ENCODE data around the gene STAM.

Gene STAM

GRCh38 chr10:17668435-17669184, 24.7 kb downstream of the STAM start:
- no peak for DNase-seq
- in situ Hi-C loops (cut with HindIII; ENCODE audit: low pct_ligation_motif_present, low pct_unique_long_range_greater_than_20kb, low sequenced_read_pairs), result no loop called here

- no peak for DNase-seq
- in situ Hi-C loops (cut with HindIII; ENCODE audit: low pct_ligation_motif_present, low pct_unique_long_range_greater_than_20kb, low sequenced_read_pairs), result no loop called here
Measured at GRCh38 chr10:17669185-17669872, 25.4 kb downstream of the STAM start.

- no peak for DNase-seq
- in situ Hi-C loops (cut with HindIII; ENCODE audit: low pct_ligation_motif_present, low pct_unique_long_range_greater_than_20kb, low sequenced_read_pairs), result no loop called here
Measured at GRCh38 chr10:17671307-17671706, 27.4 kb downstream of the STAM start.

GRCh38 chr10:17673471-17674061, 29.6 kb downstream of the STAM start:
- DNase-seq, result peak; percentile 86
- in situ Hi-C loops (cut with HindIII; ENCODE audit: low pct_ligation_motif_present, low pct_unique_long_range_greater_than_20kb, low sequenced_read_pairs), result no loop called here

GRCh38 chr10:17674566-17674965, 30.6 kb downstream of the STAM start:
- in situ Hi-C loops (cut with HindIII; ENCODE audit: low pct_ligation_motif_present, low pct_unique_long_range_greater_than_20kb, low sequenced_read_pairs), result no loop called here
- no peak for DNase-seq

GRCh38 chr10:17675638-17676037, 31.7 kb downstream of the STAM start:
- in situ Hi-C loops (cut with HindIII; ENCODE audit: low pct_ligation_motif_present, low pct_unique_long_range_greater_than_20kb, low sequenced_read_pairs), result no loop called here
- no peak for DNase-seq

GRCh38 chr10:17676919-17677318, 33.0 kb downstream of the STAM start:
- DNase-seq, result no peak
- in situ Hi-C loops (cut with HindIII; ENCODE audit: low pct_ligation_motif_present, low pct_unique_long_range_greater_than_20kb, low sequenced_read_pairs), result no loop called here

DNA sequence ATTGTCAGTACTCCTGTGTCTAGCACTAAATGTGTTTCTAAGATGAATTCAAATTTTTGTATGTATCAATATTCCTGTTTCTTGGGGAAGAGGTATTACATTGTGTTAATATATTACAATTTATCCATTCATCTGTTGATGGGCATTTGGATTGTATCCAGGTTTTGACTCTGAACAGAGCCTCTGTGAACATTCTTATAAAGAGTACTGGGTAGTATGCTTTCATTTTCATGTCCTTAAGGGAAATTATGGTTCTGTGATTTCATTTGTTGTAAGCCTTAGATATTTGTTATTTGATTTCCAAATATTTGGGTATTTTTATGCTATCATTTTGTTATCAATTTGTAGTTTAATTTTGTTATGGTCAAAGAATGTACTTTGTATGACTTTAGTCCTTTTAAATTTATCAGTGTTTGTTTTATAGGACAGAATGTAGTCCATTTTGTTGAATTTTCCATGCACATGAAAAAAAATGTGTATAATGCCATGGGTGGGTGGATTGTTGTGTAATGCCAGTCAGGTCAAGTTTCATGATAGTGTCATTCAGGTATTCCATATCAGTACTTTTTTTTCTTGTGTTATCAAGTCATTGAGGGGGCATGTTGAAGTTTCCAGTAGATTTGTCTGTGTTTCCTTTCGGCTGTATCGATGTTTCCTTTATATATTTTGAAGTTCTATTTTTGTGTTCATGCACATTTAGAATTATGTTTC, 38.4 kb downstream of the STAM start:
- in situ Hi-C loops (cut with HindIII; ENCODE audit: low pct_ligation_motif_present, low pct_unique_long_range_greater_than_20kb, low sequenced_read_pairs), result no loop called here
- DNase-seq, result no peak

GRCh38 chr10:17683541-17683940, 39.6 kb downstream of the STAM start:
- in situ Hi-C loops (cut with HindIII; ENCODE audit: low pct_ligation_motif_present, low pct_unique_long_range_greater_than_20kb, low sequenced_read_pairs), result no loop called here

GRCh38 chr10:17684537-17684936, 40.6 kb downstream of the STAM start:
- DNase-seq, result no peak
- in situ Hi-C loops (cut with HindIII; ENCODE audit: low pct_ligation_motif_present, low pct_unique_long_range_greater_than_20kb, low sequenced_read_pairs), result no loop called here

More at GRCh38 chr10:17683541-17683940, 39.6 kb downstream of the STAM start:
- DNase-seq, result no peak

- no peak for DNase-seq
- in situ Hi-C loops (cut with HindIII; ENCODE audit: low pct_ligation_motif_present, low pct_unique_long_range_greater_than_20kb, low sequenced_read_pairs), result no loop called here
Measured at GRCh38 chr10:17685233-17685840, 41.4 kb downstream of the STAM start.

- no peak for DNase-seq
- in situ Hi-C loops (cut with HindIII; ENCODE audit: low pct_ligation_motif_present, low pct_unique_long_range_greater_than_20kb, low sequenced_read_pairs), result no loop called here
Measured at GRCh38 chr10:17687117-17687831, 43.3 kb downstream of the STAM start.

- no peak for DNase-seq
- in situ Hi-C loops (cut with HindIII; ENCODE audit: low pct_ligation_motif_present, low pct_unique_long_range_greater_than_20kb, low sequenced_read_pairs), result no loop called here
Measured at GRCh38 chr10:17689137-17689536, 45.2 kb downstream of the STAM start.

DNA sequence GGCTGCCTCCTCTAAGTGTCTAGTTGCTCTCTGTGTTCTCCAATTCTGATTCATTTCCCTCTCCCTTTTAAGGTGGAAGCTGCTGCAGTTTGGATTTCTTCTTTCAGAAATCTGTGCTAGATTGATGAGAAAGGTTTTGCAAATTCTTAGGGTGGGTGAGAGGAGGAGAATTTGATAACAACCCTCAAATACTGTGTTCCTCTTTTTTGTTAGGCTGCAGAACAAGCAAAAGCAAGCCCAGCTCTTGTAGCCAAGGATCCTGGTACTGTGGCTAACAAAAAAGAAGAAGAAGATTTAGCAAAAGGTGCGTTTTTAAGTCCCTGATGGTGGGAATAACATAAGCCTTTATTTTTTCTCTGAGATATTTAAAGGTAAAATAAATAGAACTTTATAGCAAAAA, 49.1 kb downstream of the STAM start:
- in situ Hi-C loops (cut with HindIII; ENCODE audit: low pct_ligation_motif_present, low pct_unique_long_range_greater_than_20kb, low sequenced_read_pairs), result no loop called here
- DNase-seq, result no peak

DNA sequence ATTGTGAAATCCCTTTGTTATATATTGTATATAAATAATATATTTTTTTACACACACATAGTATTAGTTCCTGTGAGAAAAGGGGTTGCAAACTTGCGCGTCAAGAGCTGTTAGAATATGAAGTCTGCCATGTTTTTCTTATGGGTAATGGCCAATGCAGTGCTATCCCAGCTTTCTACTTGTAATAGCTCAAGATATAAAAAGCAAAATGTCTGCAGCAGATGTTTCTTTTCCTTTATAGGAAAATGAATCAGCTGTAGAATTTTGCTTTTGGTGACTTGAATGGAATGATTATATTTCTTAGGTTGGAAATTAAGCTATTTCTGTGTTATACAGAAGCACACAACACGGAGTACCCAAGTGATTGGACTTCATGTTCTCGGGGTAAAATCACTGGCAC, 54.7 kb downstream of the STAM start:
- in situ Hi-C loops (cut with HindIII; ENCODE audit: low pct_ligation_motif_present, low pct_unique_long_range_greater_than_20kb, low sequenced_read_pairs), result no loop called here

DNA sequence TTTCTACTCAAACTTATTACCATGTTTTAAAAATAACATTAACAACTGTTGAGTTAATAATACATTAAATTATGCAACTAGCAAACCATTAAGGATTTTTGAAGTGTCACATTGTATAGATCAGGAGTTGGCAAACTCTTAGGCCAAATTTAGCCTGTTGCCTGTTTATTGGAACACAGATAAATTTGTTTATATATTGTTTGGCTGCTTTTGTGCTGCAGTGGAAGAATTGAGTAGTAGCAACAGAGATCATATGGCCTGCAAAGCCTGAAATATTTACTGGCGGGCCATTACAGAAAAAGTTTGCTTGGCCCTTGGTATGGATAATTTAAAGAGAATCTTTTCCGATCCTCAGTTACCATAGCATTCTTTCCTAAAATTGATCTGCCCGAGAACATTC, 57.4 kb downstream of the STAM start:
- DNase-seq, result no peak
- in situ Hi-C loops (cut with HindIII; ENCODE audit: low pct_ligation_motif_present, low pct_unique_long_range_greater_than_20kb, low sequenced_read_pairs), result no loop called here

More for the DNA sequence above, 54.7 kb downstream of the STAM start:
- DNase-seq, result no peak

- no peak for DNase-seq
- in situ Hi-C loops (cut with HindIII; ENCODE audit: low pct_ligation_motif_present, low pct_unique_long_range_greater_than_20kb, low sequenced_read_pairs), result no loop called here
Measured at GRCh38 chr10:17703706-17704105, 59.8 kb downstream of the STAM start.

DNA sequence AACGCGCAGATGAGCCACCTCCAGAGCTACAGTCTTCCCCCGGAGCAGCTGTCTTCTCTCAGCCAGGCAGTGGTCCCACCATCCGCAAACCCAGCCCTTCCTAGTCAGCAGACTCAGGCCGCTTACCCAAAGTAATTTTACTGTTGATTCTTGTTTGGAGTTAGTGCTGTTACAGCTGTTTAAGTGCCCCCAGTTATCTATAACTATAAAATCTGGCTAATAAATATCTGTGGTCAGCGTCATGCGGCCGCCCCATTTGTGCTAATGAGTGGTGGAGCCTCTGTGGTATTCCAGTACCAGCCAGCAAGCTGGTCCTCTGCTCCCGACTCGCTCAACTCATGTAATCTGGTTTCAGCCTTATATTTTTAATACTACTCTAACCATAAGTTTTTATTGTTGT, 64.9 kb downstream of the STAM start:
- no peak for DNase-seq
- in situ Hi-C loops (cut with HindIII; ENCODE audit: low pct_ligation_motif_present, low pct_unique_long_range_greater_than_20kb, low sequenced_read_pairs), result no loop called here

Data from ACHN (cell line).